Subcutaneous adipose tissue (tissue), 4 donors: ENCODE data around the gene THTPA. TPM values are rescaled to one million over a fixed set of nuclear protein-coding genes. Genes with fewer than 3 reads are reported as not detected.

Experiments used
- total RNA-seq, 4 donors: library from RNA; depleted of rRNA; stranded (reverse); fragments of >200 nt; gene quantifications; one replicate each; pipeline ENCODE4 v1.1.0, GENCODE V29; 2016
- TF ChIP-seq, protein P1 (sequence below): fragments of 450-650 bp; IDR thresholded peaks from one replicate; pipeline ENCODE4 v1.5.1; 2016; ENCODE audit warnings: low read depth, mild to moderate bottlenecking, control low read depth, antibody characterized with exemption, moderate library complexity

Gene THTPA
- total RNA-seq, 4 donors from 2014 or later, result 6.7 to 23.2 (median 18.4) TPM

DNA sequence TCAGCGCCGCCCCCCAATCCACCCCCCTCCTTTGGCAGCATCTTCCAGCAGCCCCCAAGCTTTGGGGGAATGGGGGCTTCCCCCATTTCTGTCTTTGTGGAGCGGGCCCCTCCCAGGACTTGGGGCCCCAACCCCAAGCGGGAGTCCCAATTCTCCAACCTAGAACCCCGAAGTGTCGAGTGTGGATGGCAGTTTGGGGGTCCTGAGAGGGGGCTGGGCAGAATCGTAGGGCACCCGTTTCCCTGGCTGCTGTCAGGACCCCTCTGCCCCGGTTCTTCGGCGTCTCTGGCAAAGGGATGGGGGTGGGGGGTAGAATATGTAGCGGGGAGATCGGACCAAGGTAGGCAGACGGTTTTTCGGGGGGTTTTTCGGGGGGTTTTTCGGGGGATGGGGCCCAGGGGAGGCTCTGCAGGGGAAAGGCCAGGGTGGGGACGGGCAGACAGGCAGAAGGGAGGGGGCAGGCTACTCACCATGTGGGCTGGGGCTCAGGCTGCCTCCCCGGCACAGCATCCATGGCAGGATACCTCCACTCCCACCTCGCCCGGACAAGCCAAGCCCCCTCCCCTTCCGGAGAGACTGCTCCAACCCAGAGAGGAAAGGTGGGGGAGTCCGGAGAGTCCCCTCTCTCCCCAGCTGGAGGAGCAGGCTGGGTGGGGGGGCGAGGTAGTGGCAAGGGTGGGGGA, 21.8 kb downstream of the THTPA start:
- TF ChIP-seq, protein P1, sequence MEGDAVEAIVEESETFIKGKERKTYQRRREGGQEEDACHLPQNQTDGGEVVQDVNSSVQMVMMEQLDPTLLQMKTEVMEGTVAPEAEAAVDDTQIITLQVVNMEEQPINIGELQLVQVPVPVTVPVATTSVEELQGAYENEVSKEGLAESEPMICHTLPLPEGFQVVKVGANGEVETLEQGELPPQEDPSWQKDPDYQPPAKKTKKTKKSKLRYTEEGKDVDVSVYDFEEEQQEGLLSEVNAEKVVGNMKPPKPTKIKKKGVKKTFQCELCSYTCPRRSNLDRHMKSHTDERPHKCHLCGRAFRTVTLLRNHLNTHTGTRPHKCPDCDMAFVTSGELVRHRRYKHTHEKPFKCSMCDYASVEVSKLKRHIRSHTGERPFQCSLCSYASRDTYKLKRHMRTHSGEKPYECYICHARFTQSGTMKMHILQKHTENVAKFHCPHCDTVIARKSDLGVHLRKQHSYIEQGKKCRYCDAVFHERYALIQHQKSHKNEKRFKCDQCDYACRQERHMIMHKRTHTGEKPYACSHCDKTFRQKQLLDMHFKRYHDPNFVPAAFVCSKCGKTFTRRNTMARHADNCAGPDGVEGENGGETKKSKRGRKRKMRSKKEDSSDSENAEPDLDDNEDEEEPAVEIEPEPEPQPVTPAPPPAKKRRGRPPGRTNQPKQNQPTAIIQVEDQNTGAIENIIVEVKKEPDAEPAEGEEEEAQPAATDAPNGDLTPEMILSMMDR, result no peak

DNA sequence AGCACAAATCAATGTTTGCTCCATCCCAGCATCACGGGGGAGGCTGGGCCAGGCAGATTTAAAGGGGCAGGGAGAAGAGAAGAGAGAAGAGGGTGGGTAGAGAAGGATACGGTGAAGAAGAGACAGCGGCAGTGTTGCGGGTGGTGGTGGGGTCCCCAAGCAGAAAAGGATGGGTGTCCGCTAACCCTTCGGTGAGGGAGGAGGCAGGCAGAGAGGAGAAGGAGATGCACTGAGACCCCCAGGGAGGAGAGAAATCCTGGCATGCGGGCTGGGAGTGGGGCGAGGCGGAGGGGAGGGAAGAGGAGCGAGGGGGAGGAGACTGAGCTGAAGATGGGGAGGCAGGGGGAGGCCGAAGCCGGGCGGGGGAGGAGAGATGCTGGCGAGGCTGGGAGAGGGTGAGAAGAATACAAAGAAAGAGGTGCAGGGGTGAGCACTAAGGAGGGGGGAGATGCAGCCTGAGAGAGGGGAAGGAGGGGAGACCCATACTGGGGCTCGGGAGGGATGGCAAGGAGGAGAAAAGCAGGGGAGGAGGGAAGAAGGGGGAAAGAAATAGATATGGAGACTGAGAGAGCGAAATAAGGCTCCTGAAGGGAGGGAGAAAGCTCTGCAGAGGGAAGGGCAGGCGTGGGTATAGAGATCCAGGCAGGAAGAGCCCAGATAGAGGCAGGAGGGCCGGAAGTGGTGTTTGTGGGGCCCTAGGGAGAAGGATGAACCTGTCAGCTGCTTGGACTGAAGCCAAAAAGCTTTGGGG, 22.7 kb downstream of the THTPA start, which contains the start of gene JPH4:
JPH4 (minus strand) TSS at position 231 of the 751 bp plus-strand sequence. CDS start 1,337 bp downstream, outside the sequence.
- TF ChIP-seq, protein P1, result no peak

DNA sequence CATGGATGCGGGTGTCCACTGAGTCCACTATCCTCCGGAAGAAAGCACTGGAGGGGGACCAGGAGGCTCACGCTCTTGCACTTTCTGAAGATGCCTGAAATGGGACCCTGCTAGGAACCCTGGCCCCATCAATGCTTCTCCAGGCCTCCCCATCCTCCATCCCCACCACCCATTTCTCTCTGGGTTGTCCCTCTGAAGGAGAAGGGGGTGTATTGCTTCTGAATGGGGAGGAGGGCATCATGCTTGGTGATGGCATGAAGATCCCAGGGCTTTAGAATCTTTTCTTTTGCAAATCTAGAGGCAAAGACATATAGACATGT, 23.2 kb downstream of the THTPA start:
- TF ChIP-seq, protein P1, result no peak

DNA sequence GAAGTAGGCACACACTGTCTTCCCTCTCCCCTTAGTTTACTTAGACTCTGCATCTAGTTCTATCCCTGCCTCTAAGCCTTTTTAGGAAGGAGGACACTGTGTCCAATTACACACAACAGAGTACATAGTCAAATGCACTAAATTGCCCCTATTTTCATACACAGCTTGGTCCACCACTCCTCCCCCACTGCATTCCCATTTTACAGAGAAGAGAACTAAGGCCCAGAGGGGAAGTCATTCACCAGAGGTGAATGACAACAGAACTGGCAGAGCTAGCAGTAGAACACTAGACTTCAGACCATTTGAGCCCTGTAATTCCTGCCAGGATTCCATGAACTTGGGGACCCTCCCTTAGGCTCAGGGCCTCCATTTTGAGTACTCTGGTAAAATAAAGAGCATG, 23.7 kb downstream of the THTPA start:
- TF ChIP-seq, protein P1, result no peak

DNA sequence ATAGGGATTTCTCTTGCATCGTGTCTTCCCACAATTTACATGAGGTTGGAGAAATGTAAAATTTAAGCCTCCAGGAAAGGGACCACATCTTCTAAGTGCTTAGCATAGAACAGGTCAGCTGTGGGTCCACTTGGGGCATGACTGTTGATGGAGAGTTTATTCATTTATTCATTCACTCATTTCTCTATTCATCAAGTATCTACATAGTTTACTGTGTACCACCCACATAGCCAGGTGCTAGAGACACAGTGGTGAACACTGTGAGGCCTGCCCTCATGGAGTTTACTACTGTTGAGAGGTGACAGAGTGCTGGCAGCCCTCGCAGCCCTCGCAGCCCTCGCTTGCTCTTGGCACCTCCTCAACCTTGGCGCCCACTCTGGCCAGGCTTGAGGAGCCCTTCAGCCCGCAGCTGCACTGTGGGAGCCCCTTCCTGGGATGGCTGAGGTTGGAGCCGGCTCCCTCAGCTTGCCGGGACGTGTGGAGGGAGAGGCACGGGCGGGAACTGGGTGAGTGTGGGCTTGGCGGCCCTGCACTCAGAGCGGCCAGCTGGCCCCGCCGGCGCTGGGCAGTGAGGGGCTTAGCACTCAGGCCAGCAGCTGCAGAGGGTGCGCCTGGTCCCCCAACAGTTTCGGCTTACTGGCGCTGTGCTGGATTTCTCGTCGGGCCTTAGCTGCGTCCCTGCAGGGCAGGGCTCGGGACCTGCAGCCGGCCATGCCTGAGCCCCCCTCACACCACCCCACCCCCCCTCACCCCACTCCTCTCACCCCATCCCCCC, 24.3 kb downstream of the THTPA start:
- TF ChIP-seq, protein P1, result no peak

DNA sequence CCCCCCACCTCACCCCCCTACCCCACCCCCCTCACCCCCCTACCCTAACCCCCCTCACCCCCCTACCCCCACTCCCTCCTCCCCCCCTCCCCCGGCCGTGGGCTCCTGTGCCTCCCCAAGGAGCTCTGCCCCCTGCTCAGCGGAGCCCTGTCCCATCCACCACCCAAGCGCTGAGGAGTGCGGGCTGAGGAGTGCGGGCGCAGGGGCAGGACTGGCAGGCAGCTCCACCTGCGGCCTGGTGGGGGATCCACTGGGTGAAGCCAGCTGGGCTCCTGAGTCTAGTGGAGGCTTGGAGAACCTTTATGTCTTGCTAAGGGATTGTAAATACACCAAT, 24.8 kb downstream of the THTPA start:
- TF ChIP-seq, protein P1, result no peak
